Spleen (tissue), 11 donors: Measurements from ENCODE around the gene CORO6. TPM values are rescaled to one million over a fixed set of nuclear protein-coding genes. Genes with fewer than 3 reads are reported as not detected.

ENCODE experiments used
- DNase-seq: peaks from one replicate; pipeline ENCODE4 v3.0.0-alpha.2; 2020
- H3K27ac ChIP-seq, 8 donors: fragments of 200-600 bp; sonication (generic) in 7 of 8; 1 replicate in 4 of 8; 2 replicates in 4 of 8; pipeline versions ENCODE4 v1.5.0 to v1.8.0; 2016 to 2021; ENCODE audit warnings: inconsistent platforms in 4 of 8, mild to moderate bottlenecking in 4 of 8, moderate library complexity in 1 of 8
- H3K27me3 ChIP-seq, 7 donors: fragments of 200-600 bp; sonication (generic) in 6 of 7; replicated peaks in 1 of 7; 1 replicate in 4 of 7; 2 replicates in 3 of 7; pipeline versions ENCODE4 v1.5.0 to v1.8.0; 2016 to 2021; ENCODE audit warnings: inconsistent platforms in 3 of 7, mild to moderate bottlenecking in 1 of 7
- H3K36me3 ChIP-seq, 6 donors: fragments of 200-600 bp; sonication (generic) in 5 of 6; 1 replicate in 4 of 6; 2 replicates in 2 of 6; pipeline versions ENCODE4 v1.5.0 to v1.8.0; 2016 to 2021; ENCODE audit warnings: inconsistent platforms in 2 of 6
- H3K4me1 ChIP-seq, 6 donors: fragments of 200-600 bp; sonication (generic) in 5 of 6; 1 replicate in 3 of 6; 2 replicates in 3 of 6; pipeline versions ENCODE4 v1.5.0 to v1.8.0; 2016 to 2021; ENCODE audit warnings: inconsistent platforms in 3 of 6
- H3K4me3 ChIP-seq, 8 donors: fragments of 200-600 bp; sonication (generic) in 7 of 8; 1 replicate in 4 of 8; 2 replicates in 4 of 8; pipeline versions ENCODE4 v1.5.0 to v1.8.0; 2016 to 2021; ENCODE audit warnings: inconsistent platforms in 4 of 8, mild to moderate bottlenecking in 4 of 8, moderate library complexity in 2 of 8
- H3K9me3 ChIP-seq, 8 donors: fragments of 200-600 bp; sonication (generic) in 7 of 8; 1 replicate in 4 of 8; 2 replicates in 4 of 8; pipeline versions ENCODE4 v1.5.0 to v1.8.0; 2016 to 2021; ENCODE audit warnings: inconsistent platforms in 4 of 8
- POLR2A ChIP-seq, 3 donors: fragments of 450-650 bp; IDR thresholded peaks; one replicate each; pipeline ENCODE4 v1.5.1; 2017; ENCODE audit warnings: antibody characterized with exemption in 3 of 3, mild to moderate bottlenecking in 1 of 3
- POLR2AphosphoS5 ChIP-seq, 3 donors: sonication (generic); formaldehyde crosslinking; IDR thresholded peaks; one replicate each; pipeline ENCODE4 v1.5.1; 2017; ENCODE audit warnings: antibody characterized with exemption in 3 of 3
- WGBS, 5 donors: extraction: QIAGEN DNeasy Blood & Tissue Kit in 3 of 5; methylation state at CpG; one replicate each; pipeline versions ENCODE4 v1.1.5 to v1.1.7; 2013 to 2018; 5-methylcytosine and 5-hydroxymethylcytosine counted together
- intact Hi-C: fragments of 100-400 bp; cut with DNase I; formaldehyde crosslinking; loops from one replicate; pipeline ENCODE4 v1.15.0; 2023; ENCODE audit warnings: low total_unique reads
- polyA plus RNA-seq, 3 donors: library from polyadenylated mRNA; stranded (reverse); fragments of 200-250 nt; gene quantifications; one replicate each; pipeline ENCODE4 v1.2.1, GENCODE V29; 2013
- total RNA-seq, 7 donors: library from RNA; depleted of rRNA in 3 of 7; stranded (reverse); fragments of >200 nt in 3 of 7; fragmentation: NEBNext Ultra II Directional in 4 of 7; extraction: Animal tissue kit (Norgen Biotek cat#: 25700) in 4 of 7; gene quantifications; one replicate each; pipeline versions ENCODE4 v1.1.0 to v1.2.1, GENCODE V29; 2016 to 2021
- TF ChIP-seq, protein P1 (sequence below), 11 experiments: fragments of 200-600 bp in 7 of 11; fragments of 450-650 bp in 4 of 11; sonication (generic) in 4 of 11; IDR thresholded peaks in 8 of 11; conservative IDR thresholded peaks in 3 of 11; 1 replicate in 7 of 11; 2 replicates in 4 of 11; pipeline versions ENCODE4 v1.4.0 to v1.8.0; 2016 to 2021; ENCODE audit warnings: antibody characterized with exemption in 11 of 11, inconsistent platforms in 4 of 11, mild to moderate bottlenecking in 1 of 11
- donor health status: healthy with polysubstance abuse.
- donor health status: DM: no; HTN: no; CAD: no; lungs with moderate emphysema.
- donor health status: DM: no; HTN: no; CAD: no.
- donor health status: Bipolar disorder and iron deficiency.
- donor health status: healthy.
- donor health status: DM: no; HTN: no; CAD: no.
- donor health status: DM: yes; HTN: yes; CAD: no.

Gene CORO6
- total and polyA plus RNA-seq, 10 donors: 0.81 to 5.1 (median 3.5) TPM

GRCh38 chr17:29624586-29624985 is 1.9 kb upstream of the CORO6 start:
- no peak for TF ChIP-seq POLR2A (IDR thresholded peaks at IDR 0.05)
- TF ChIP-seq, protein P1, sequence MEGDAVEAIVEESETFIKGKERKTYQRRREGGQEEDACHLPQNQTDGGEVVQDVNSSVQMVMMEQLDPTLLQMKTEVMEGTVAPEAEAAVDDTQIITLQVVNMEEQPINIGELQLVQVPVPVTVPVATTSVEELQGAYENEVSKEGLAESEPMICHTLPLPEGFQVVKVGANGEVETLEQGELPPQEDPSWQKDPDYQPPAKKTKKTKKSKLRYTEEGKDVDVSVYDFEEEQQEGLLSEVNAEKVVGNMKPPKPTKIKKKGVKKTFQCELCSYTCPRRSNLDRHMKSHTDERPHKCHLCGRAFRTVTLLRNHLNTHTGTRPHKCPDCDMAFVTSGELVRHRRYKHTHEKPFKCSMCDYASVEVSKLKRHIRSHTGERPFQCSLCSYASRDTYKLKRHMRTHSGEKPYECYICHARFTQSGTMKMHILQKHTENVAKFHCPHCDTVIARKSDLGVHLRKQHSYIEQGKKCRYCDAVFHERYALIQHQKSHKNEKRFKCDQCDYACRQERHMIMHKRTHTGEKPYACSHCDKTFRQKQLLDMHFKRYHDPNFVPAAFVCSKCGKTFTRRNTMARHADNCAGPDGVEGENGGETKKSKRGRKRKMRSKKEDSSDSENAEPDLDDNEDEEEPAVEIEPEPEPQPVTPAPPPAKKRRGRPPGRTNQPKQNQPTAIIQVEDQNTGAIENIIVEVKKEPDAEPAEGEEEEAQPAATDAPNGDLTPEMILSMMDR (IDR thresholded peaks at IDR 0.05 in 8 of 11, conservative IDR thresholded peaks at IDR 0.05 in 3 of 11): no peak
- TF ChIP-seq POLR2AphosphoS5 (IDR thresholded peaks at IDR 0.05): no peak
- H3K27me3 ChIP-seq: peaks cover 0 to 12% (median 0%) of the 10 kb centered on the region in 7 donors
- no peaks in the 10 kb centered on the region for H3K9me3 ChIP-seq
- peaks cover 0 to 47% (median 7%) of the 10 kb centered on the region in 6 donors for H3K36me3 ChIP-seq
- WGBS, 5 donors: 71 to 82% (median 79%) methylated on average over 4 of the region's 4 CpGs
- DNase-seq: no peak
- intact Hi-C loops: no loop called here
- H3K4me1 ChIP-seq: peaks cover 4 to 27% (median 19%) of the 10 kb centered on the region in 6 donors
- H3K27ac ChIP-seq: peak overlapping the region in 1 of 8 donors; percentile 1
- H3K4me3 ChIP-seq: no peak overlapping the region

- Histone ChIP-seq H3K36me3 (peaks cover 0 to 33% (median 4%) of the 10 kb centered on the region in 6 donors), H3K27ac (no peak overlapping the region), H3K4me3 (peak overlapping the region in 5 of 8 donors; percentile 57 to 75 (median 65)), H3K9me3 (no peaks in the 10 kb centered on the region), H3K4me1 (peaks cover 7 to 38% (median 24%) of the 10 kb centered on the region in 6 donors), H3K27me3 (peaks cover 0 to 26% (median 7%) of the 10 kb centered on the region in 7 donors)
- intact Hi-C loops: no loop called here
- 28 to 55% (median 47%) methylated on average over 4 of the region's 4 CpGs for WGBS, 5 donors
- DNase-seq: no peak
- TF ChIP-seq, protein P1 (IDR thresholded peaks at IDR 0.05 in 8 of 11, conservative IDR thresholded peaks at IDR 0.05 in 3 of 11): no peak
- no peak for TF ChIP-seq POLR2AphosphoS5 (IDR thresholded peaks at IDR 0.05)
- no peak for TF ChIP-seq POLR2A (IDR thresholded peaks at IDR 0.05)
Observed at GRCh38 chr17:29623283-29623647, 553 bp upstream of the CORO6 start.

- no peak for DNase-seq
- intact Hi-C loops: no loop called here
- peaks cover 0 to 37% (median 8%) of the 10 kb centered on the region in 7 donors for H3K27me3 ChIP-seq
- peak overlapping the region in 1 of 8 donors; percentile 35 for H3K27ac ChIP-seq
- peaks cover 20 to 53% (median 39%) of the 10 kb centered on the region in 6 donors for H3K4me1 ChIP-seq
- WGBS, 5 donors: 75 to 89% (median 83%) methylated on average over 4 to 8 of the region's 8 CpGs
- peaks cover 0 to 18% (median 2%) of the 10 kb centered on the region in 6 donors for H3K36me3 ChIP-seq
- peak overlapping the region in 4 of 8 donors; percentile 43 to 75 (median 66) for H3K4me3 ChIP-seq
- H3K9me3 ChIP-seq: no peaks in the 10 kb centered on the region
- TF ChIP-seq POLR2AphosphoS5 (IDR thresholded peaks at IDR 0.05) (no peak), POLR2A (IDR thresholded peaks at IDR 0.05) (no peak)
- TF ChIP-seq, protein P1 (IDR thresholded peaks at IDR 0.05 in 8 of 11, conservative IDR thresholded peaks at IDR 0.05 in 3 of 11): no peak
Observed at GRCh38 chr17:29621751-29622194, 939 bp downstream of the CORO6 start.

DNA sequence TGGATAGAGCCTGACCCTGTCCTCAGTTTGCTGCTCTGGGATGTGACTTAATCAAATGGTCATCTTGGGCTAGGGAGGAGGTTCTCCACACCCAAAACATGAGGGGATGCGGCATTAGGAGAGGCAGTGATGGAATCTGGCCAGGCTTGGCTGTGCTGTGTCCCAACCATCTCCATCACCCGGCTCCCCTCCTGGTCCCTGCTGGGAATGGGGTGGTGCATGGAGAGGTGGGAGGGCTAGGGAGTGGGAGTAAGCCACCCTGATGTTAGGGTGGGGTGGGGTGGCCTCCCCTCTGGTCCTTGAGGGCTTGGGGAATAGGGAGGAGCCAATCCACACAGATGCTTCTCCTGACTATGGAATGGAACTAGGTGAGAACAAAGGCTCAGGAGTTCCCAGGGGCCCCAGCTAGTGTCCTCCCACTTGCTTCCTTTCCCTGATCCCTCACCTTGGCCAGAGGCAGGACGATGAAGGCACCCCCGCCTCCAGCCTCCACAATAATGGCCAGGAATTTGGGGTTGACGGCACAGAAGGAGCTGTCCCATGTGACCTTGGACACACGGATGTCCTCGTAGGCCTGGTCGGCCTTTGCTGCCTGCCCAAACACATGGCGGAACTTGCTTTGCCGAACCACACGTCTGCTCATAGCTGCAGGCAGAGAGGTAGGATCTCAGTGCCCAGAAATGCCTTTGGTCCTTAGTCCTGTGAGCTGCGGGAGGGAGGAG is 1.8 kb downstream of the CORO6 start:
- H3K9me3 ChIP-seq: no peaks in the 10 kb centered on the region
- peaks cover 0 to 10% (median 2%) of the 10 kb centered on the region in 6 donors for H3K36me3 ChIP-seq
- TF ChIP-seq POLR2A (IDR thresholded peaks at IDR 0.05): no peak
- no peak for TF ChIP-seq POLR2AphosphoS5 (IDR thresholded peaks at IDR 0.05)
- TF ChIP-seq, protein P1 (IDR thresholded peaks at IDR 0.05 in 8 of 11, conservative IDR thresholded peaks at IDR 0.05 in 3 of 11): no peak
- DNase-seq: no peak
- H3K27me3 ChIP-seq: peaks cover 0 to 46% (median 10%) of the 10 kb centered on the region in 7 donors
- H3K4me3 ChIP-seq: no peak overlapping the region
- intact Hi-C loops: no loop called here
- H3K4me1 ChIP-seq: peaks cover 28 to 61% (median 47%) of the 10 kb centered on the region in 6 donors
- H3K27ac ChIP-seq: no peak overlapping the region
- WGBS, 5 donors: 92 to 97% (median 94%) methylated on average over 12 of the region's 12 CpGs
